Measurements from ENCODE around the gene C1orf74. TPM values are rescaled to one million over a fixed set of nuclear protein-coding genes. Genes with fewer than 3 reads are reported as not detected.

The C1orf74 gene
- total RNA-seq, 2 donors from 2014 or later, result 3.1 to 5.4 TPM

DNA sequence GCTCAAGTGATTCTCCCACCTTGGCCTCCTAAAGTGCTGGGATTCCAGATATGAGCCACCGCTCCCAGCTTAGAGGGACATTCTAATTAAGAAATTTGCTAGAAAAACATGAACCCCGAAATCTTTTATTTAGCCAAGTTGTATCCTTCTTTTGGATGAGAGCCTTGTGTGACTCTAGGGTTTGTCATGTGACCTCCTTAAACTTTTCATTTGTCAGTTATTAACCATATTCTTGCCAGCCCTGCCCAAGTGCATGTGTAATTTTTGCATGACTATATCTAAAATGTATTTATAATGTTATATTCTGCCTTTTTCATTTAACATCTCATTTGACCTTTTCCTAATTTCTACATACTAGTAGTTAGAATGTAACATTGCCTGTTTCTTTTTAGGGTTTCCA is 45.4 kb upstream of the C1orf74 start:
- no peaks in the 10 kb centered on the region for H3K4me1 ChIP-seq (ENCODE audit: control insufficient read depth, insufficient read depth, low read length)
- TF ChIP-seq, protein P1, sequence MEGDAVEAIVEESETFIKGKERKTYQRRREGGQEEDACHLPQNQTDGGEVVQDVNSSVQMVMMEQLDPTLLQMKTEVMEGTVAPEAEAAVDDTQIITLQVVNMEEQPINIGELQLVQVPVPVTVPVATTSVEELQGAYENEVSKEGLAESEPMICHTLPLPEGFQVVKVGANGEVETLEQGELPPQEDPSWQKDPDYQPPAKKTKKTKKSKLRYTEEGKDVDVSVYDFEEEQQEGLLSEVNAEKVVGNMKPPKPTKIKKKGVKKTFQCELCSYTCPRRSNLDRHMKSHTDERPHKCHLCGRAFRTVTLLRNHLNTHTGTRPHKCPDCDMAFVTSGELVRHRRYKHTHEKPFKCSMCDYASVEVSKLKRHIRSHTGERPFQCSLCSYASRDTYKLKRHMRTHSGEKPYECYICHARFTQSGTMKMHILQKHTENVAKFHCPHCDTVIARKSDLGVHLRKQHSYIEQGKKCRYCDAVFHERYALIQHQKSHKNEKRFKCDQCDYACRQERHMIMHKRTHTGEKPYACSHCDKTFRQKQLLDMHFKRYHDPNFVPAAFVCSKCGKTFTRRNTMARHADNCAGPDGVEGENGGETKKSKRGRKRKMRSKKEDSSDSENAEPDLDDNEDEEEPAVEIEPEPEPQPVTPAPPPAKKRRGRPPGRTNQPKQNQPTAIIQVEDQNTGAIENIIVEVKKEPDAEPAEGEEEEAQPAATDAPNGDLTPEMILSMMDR (conservative IDR thresholded peaks at IDR 0.05), result no peak
- Mint-ChIP-seq H3K36me3 (ENCODE audit: low read depth) (peaks cover 31% of the 10 kb centered on the region), H3K9me3 (no peaks in the 10 kb centered on the region), H3K4me3 (peak overlapping the region; percentile 91), H3K27me3 (ENCODE audit: insufficient read depth) (peaks cover 2% of the 10 kb centered on the region), H3K4me1 (peaks cover 2% of the 10 kb centered on the region), H3K27ac (no peak overlapping the region)
- H3K9me3 ChIP-seq (ENCODE audit: control insufficient read depth, low read length), result no peaks in the 10 kb centered on the region
- H3K27me3 ChIP-seq (ENCODE audit: control insufficient read depth, insufficient read depth, low read length, poor library complexity, severe bottlenecking), result peaks cover 7% of the 10 kb centered on the region
- no peak for DNase-seq
- H3K9ac ChIP-seq (ENCODE audit: extremely low read depth, low read length, poor library complexity, severe bottlenecking), result no peak overlapping the region
- peaks cover 43% of the 10 kb centered on the region for H3K36me3 ChIP-seq (ENCODE audit: control insufficient read depth, insufficient read depth, low read length)
- no peak overlapping the region for H3K27ac ChIP-seq (ENCODE audit: low read depth, low read length)
- H3K4me3 ChIP-seq (ENCODE audit: low read length), result no peak overlapping the region
- WGBS, 2 experiments (ENCODE audit: insufficient coverage in 1 of 2, insufficient read length in 1 of 2), result 92 to 100% methylated on average over 1 to 2 of the region's 2 CpGs

DNA sequence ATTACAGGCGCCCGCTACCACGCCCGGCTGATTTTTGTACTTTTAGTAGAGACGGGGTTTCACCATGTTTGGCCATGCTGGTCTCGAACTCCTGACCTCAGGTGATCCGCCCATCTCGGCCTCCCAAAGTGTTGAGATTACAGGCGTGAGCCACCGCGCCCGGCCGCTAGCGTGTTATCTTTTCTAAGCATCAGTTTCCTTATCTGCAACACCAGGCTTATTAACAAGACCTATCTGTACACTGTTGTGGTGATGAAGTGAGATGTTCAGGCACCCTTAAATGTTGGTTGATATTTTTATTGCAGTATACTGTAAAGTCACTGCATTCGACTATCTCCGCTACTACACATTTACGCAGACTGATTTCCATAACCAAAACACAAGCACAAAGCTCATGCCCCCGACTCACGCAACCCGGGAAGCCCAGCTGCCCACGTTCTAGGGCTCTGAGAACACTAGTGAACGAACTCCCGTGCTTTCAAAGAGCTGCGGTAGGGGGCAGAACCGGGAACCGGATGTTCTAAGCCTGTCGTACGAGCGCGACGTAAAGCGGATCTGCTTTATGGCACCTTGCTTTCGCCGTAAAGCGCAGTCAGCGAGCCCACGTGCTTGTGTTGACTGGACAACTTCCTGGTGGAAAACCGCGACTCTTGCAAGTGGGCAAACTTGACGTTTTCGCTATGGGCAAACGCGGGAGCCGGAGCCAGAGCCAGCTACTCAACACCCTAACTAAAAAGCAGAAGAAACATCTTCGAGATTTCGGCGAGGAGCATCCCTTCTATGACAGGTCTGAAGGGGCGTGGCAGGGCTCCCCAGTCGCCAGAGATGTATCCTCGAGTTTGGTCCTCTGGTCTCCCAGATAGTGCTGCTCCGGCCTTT is 43.3 kb upstream of the C1orf74 start, which contains the start of gene UTP25:
UTP25 (plus strand) TSS at position 589 of the 879 bp plus-strand sequence; CDS start at position 681, 92 bp downstream.
- peaks cover 23% of the 10 kb centered on the region for H3K36me3 ChIP-seq (ENCODE audit: control insufficient read depth, insufficient read depth, low read length)
- Mint-ChIP-seq H3K9me3 (no peaks in the 10 kb centered on the region), H3K27ac (peak within 1 kb of the TSS; percentile 67), H3K36me3 (ENCODE audit: low read depth) (peaks cover 13% of the 10 kb centered on the region), H3K4me3 (peak within 1 kb of the TSS; percentile 91), H3K27me3 (ENCODE audit: insufficient read depth) (peaks cover 2% of the 10 kb centered on the region), H3K4me1 (peaks cover 2% of the 10 kb centered on the region)
- peak within 1 kb of the TSS; percentile 57 for H3K9ac ChIP-seq (ENCODE audit: extremely low read depth, low read length, poor library complexity, severe bottlenecking)
- H3K4me1 ChIP-seq (ENCODE audit: control insufficient read depth, insufficient read depth, low read length), result no peaks in the 10 kb centered on the region
- peak within 1 kb of the TSS; percentile 99 for H3K4me3 ChIP-seq (ENCODE audit: low read length)
- no peaks in the 10 kb centered on the region for H3K9me3 ChIP-seq (ENCODE audit: control insufficient read depth, low read length)
- TF ChIP-seq, protein P1 (conservative IDR thresholded peaks at IDR 0.05), result peak; percentile 77
- peak; percentile 97 for DNase-seq
- H3K27me3 ChIP-seq (ENCODE audit: control insufficient read depth, insufficient read depth, low read length, poor library complexity, severe bottlenecking), result peaks cover 9% of the 10 kb centered on the region
- H3K27ac ChIP-seq (ENCODE audit: low read depth, low read length), result no peak within 1 kb of the TSS
- WGBS, 2 experiments (ENCODE audit: insufficient coverage in 1 of 2, insufficient read length in 1 of 2), result 23 to 31% methylated on average over 35 to 51 of the region's 51 CpGs

DNA sequence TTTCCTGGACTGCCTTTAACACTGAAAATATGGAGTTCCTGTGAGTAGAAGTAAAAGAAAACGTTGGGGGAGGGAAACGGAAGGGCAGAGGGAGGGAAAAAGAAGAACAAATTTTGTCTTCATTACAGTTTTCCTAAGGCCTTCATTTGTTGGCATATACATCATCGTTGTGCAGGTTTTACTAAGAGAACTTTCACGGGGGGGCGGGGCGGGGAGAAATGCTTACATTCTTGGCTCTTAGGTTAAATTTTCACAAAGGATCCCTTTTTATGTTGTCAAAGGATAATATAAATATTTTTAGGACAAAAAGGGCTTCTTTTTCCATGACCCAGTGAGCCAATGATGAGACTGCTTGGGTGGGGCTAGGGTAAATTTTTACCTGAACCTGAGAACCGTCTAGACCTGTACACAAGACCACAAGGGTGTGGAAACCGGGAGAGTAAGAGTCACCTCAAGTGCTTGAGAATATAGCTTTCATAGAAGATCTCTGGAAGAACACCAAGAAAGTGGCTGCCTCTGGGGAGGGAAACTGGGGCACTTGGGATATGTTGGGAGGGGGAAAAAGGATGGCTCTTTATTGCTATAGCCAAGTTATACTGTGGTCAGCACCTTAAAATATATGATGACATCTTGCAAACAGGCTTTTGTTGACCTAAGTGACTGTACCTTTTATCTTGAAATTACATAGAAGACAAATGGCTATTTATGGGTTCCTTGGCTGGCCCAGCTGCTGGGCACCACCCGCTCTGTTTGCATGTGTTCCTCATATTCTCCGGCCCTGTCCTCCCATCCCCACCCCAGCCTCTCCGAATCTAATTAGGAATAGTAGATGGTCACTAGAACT is 41.5 kb upstream of the C1orf74 start:
- H3K9me3 Mint-ChIP-seq, result no peaks in the 10 kb centered on the region
- H3K4me3 ChIP-seq (ENCODE audit: low read length), result no peak overlapping the region
- peaks cover 7% of the 10 kb centered on the region for H3K36me3 ChIP-seq (ENCODE audit: control insufficient read depth, insufficient read depth, low read length)
- H3K9me3 ChIP-seq (ENCODE audit: control insufficient read depth, low read length), result no peaks in the 10 kb centered on the region
- H3K36me3 Mint-ChIP-seq (ENCODE audit: low read depth), result peaks cover 1% of the 10 kb centered on the region
- H3K27ac ChIP-seq (ENCODE audit: low read depth, low read length), result no peak overlapping the region
- H3K4me3 Mint-ChIP-seq, result no peak overlapping the region
- TF ChIP-seq, protein P1 (conservative IDR thresholded peaks at IDR 0.05), result no peak
- no peaks in the 10 kb centered on the region for H3K4me1 ChIP-seq (ENCODE audit: control insufficient read depth, insufficient read depth, low read length)
- H3K27me3 Mint-ChIP-seq (ENCODE audit: insufficient read depth), result peaks cover 4% of the 10 kb centered on the region
- 84 to 89% methylated on average over 4 to 11 of the region's 11 CpGs for WGBS, 2 experiments (ENCODE audit: insufficient coverage in 1 of 2, insufficient read length in 1 of 2)
- peaks cover 2% of the 10 kb centered on the region for H3K4me1 Mint-ChIP-seq
- peaks cover 15% of the 10 kb centered on the region for H3K27me3 ChIP-seq (ENCODE audit: control insufficient read depth, insufficient read depth, low read length, poor library complexity, severe bottlenecking)
- no peak overlapping the region for H3K9ac ChIP-seq (ENCODE audit: extremely low read depth, low read length, poor library complexity, severe bottlenecking)
- DNase-seq, result no peak
- no peak overlapping the region for H3K27ac Mint-ChIP-seq
